ENCODE data around the gene SLC35F3.
"Not testable (repeated sequence)": the region's sequence is repeated elsewhere in the genome, so short reads cannot be mapped to it uniquely, and the experiment has no call there.

Gene SLC35F3

GRCh38 chr1:234206651-234207284, 302.3 kb downstream of the SLC35F3 start:
- no peak for DNase-seq

GRCh38 chr1:234208351-234208750, 303.9 kb downstream of the SLC35F3 start:
- no peak for DNase-seq

- no peak for DNase-seq
Observed at GRCh38 chr1:234208791-234209190, 304.3 kb downstream of the SLC35F3 start.

- not testable (repeated sequence) for DNase-seq
Observed at GRCh38 chr1:234210429-234210828, 306.0 kb downstream of the SLC35F3 start.

- DNase-seq: not testable (repeated sequence)
Observed at GRCh38 chr1:234211855-234212254, 307.4 kb downstream of the SLC35F3 start.

GRCh38 chr1:234212764-234213657, 308.5 kb downstream of the SLC35F3 start:
- peak; percentile 55 for DNase-seq

- peak; percentile 53 for DNase-seq
Observed at GRCh38 chr1:234213658-234214128, 309.2 kb downstream of the SLC35F3 start.

GRCh38 chr1:234214129-234214910, 309.8 kb downstream of the SLC35F3 start:
- DNase-seq: peak; percentile 53

GRCh38 chr1:234214911-234215892, 310.7 kb downstream of the SLC35F3 start:
- no peak for DNase-seq

GRCh38 chr1:234216116-234216703, 311.7 kb downstream of the SLC35F3 start:
- DNase-seq: no peak

GRCh38 chr1:234217316-234217840, 312.9 kb downstream of the SLC35F3 start:
- DNase-seq: no peak

- peak; percentile 22 for DNase-seq
Observed at GRCh38 chr1:234218078-234218477, 313.6 kb downstream of the SLC35F3 start.

GRCh38 chr1:234219711-234220110, 315.2 kb downstream of the SLC35F3 start:
- no peak for DNase-seq

GRCh38 chr1:234221601-234222000, 317.1 kb downstream of the SLC35F3 start:
- no peak for DNase-seq

- DNase-seq: no peak
Observed at GRCh38 chr1:234222561-234223280, 318.2 kb downstream of the SLC35F3 start.

- no peak for DNase-seq
Observed at GRCh38 chr1:234226113-234226818, 321.8 kb downstream of the SLC35F3 start.

- no peak for DNase-seq
Observed at GRCh38 chr1:234226819-234227165, 322.3 kb downstream of the SLC35F3 start.

- DNase-seq: no peak
Observed at GRCh38 chr1:234229581-234230387, 325.3 kb downstream of the SLC35F3 start.

GRCh38 chr1:234230414-234230862, 326.0 kb downstream of the SLC35F3 start:
- DNase-seq: no peak

Measured in midbrain (tissue), 1 donor.